Smooth muscle cell (in vitro differentiated cells): ENCODE results near the gene IMP3. TPM values are rescaled to one million over a fixed set of nuclear protein-coding genes. Genes with fewer than 3 reads are reported as not detected.
A peak's percentile ranks its signal among the peaks of the same experiment; 100 is the strongest.
"Not testable (repeated sequence)": the region's sequence is repeated elsewhere in the genome, so short reads cannot be mapped to it uniquely, and the experiment has no call there.

ENCODE experiments used
- DNase-seq: peaks from one replicate; lab custom pipeline; 2025; ENCODE audit not compliant: unreplicated experiment; lab: John Stamatoyannopoulos, UW
- H2AFZ ChIP-seq: fragments of 200-600 bp; sonication (generic); 2 replicates; pipeline ENCODE4 v1.6.0; 2016; ENCODE audit warnings: antibody characterized with exemption, low read depth, mild to moderate bottlenecking
- H3F3A ChIP-seq: fragments of 200-600 bp; sonication (generic); 2 replicates; pipeline ENCODE4 v1.6.0; 2017; ENCODE audit warnings: antibody characterized with exemption, low read depth
- H3K27ac ChIP-seq: fragments of 200-600 bp; sonication (generic); 2 replicates; pipeline ENCODE4 v1.5.1; 2016; ENCODE audit warnings: low read depth, mild to moderate bottlenecking
- H3K27me3 ChIP-seq: fragments of 200-600 bp; sonication (generic); 2 replicates; pipeline ENCODE4 v1.6.1; 2016; ENCODE audit warnings: low read depth, mild to moderate bottlenecking
- H3K36me3 ChIP-seq: fragments of 200-600 bp; sonication (generic); 2 replicates; pipeline ENCODE4 v1.5.1; 2016; ENCODE audit warnings: low read depth
- H3K4me1 ChIP-seq: fragments of 200-600 bp; sonication (generic); 2 replicates; pipeline ENCODE4 v1.5.1; 2016; ENCODE audit warnings: low read depth
- H3K4me2 ChIP-seq: fragments of 200-600 bp; sonication (generic); 2 replicates; pipeline ENCODE4 v1.6.0; 2016; ENCODE audit warnings: mild to moderate bottlenecking
- H3K4me3 ChIP-seq: fragments of 200-600 bp; sonication (generic); 2 replicates; pipeline ENCODE4 v1.5.1; 2016; ENCODE audit warnings: mild to moderate bottlenecking
- H3K79me2 ChIP-seq: fragments of 200-600 bp; sonication (generic); 2 replicates; pipeline ENCODE4 v1.6.0; 2016; ENCODE audit warnings: low read depth, mild to moderate bottlenecking
- H3K9ac ChIP-seq: fragments of 200-600 bp; sonication (generic); 2 replicates; pipeline ENCODE4 v1.6.0; 2016; ENCODE audit warnings: low read depth
- H3K9me3 ChIP-seq: fragments of 200-600 bp; sonication (generic); replicated peaks from 2 replicates; pipeline ENCODE4 v1.5.1; 2016; ENCODE audit warnings: low read depth
- H4K20me1 ChIP-seq: fragments of 200-600 bp; sonication (generic); 2 replicates; pipeline ENCODE4 v1.6.0; 2016; ENCODE audit warnings: low read depth
- WGBS: methylation state at CpG from one replicate; pipeline ENCODE4 v1.1.7; 2016; ENCODE audit warnings: low lambda C conversion rate; 5-methylcytosine and 5-hydroxymethylcytosine counted together
- polyA plus RNA-seq: library from polyadenylated mRNA; unstranded; fragments of >200 nt; fragmentation: Nextera tagmentation; extraction: Ambion mirVana; gene quantifications from 2 replicates; pipeline ENCODE4 v1.2.1, GENCODE V29; 2016
- total RNA-seq: library from RNA; depleted of rRNA; stranded (reverse); fragments of >200 nt; gene quantifications from 2 replicates; pipeline ENCODE4 v1.2.3, GENCODE V29; 2014
- TF ChIP-seq, protein P1 (sequence below): fragments of 200-600 bp; sonication (generic); IDR thresholded peaks from 2 replicates; pipeline ENCODE4 v1.5.1; 2017; ENCODE audit warnings: borderline replicate concordance, mild to moderate bottlenecking, antibody characterized with exemption; ENCODE audit not compliant: insufficient read depth, poor library complexity, severe bottlenecking

The IMP3 gene
- total and polyA plus RNA-seq, 2 experiments from 2014 or later: 54.1 to 56.7 TPM

DNA sequence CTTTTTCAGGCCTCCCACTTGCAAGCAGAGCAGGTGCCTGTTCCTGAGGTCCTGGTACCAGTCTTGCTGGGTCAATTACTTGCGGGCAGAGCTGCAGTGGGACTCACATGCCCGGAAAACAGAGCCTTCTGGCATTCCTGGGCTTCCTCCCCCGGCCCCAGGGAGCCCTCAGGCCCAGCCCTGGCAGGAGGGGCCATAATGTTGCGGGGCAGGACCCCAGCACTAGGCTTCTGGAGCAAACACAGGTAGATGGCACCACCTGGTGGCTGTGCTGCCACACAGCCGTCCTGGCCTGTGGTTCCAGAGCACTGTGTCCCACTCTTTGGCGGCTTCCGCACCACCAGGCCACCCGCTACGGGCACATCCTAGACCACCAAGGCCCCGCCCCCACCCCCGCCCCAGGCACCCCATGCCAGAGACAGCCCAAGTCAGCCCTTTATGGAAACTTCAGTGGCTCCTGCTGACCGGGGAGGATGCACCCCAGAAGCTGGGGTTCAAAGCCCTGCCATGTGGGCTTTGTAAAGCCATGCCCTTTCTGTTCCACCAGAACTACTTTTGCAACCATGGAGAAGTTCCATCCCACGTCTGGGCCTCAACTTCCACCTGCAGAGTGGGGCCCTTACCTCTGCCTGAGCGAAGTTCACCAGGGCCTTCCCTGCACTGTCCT lies 43.8 kb upstream of the IMP3 start:
- DNase-seq, H3K27me3 ChIP-seq, H3K36me3 ChIP-seq, H3K9ac ChIP-seq, H3K9me3 ChIP-seq, H3F3A ChIP-seq, H4K20me1 ChIP-seq, H3K4me3 ChIP-seq, H2AFZ ChIP-seq, H3K4me1 ChIP-seq, H3K79me2 ChIP-seq, H3K27ac ChIP-seq, H3K4me2 ChIP-seq: not testable (repeated sequence)
- WGBS: 33% methylated on average over 13 of the region's 14 CpGs
- TF ChIP-seq, protein P1, sequence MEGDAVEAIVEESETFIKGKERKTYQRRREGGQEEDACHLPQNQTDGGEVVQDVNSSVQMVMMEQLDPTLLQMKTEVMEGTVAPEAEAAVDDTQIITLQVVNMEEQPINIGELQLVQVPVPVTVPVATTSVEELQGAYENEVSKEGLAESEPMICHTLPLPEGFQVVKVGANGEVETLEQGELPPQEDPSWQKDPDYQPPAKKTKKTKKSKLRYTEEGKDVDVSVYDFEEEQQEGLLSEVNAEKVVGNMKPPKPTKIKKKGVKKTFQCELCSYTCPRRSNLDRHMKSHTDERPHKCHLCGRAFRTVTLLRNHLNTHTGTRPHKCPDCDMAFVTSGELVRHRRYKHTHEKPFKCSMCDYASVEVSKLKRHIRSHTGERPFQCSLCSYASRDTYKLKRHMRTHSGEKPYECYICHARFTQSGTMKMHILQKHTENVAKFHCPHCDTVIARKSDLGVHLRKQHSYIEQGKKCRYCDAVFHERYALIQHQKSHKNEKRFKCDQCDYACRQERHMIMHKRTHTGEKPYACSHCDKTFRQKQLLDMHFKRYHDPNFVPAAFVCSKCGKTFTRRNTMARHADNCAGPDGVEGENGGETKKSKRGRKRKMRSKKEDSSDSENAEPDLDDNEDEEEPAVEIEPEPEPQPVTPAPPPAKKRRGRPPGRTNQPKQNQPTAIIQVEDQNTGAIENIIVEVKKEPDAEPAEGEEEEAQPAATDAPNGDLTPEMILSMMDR: peak; percentile 74

DNA sequence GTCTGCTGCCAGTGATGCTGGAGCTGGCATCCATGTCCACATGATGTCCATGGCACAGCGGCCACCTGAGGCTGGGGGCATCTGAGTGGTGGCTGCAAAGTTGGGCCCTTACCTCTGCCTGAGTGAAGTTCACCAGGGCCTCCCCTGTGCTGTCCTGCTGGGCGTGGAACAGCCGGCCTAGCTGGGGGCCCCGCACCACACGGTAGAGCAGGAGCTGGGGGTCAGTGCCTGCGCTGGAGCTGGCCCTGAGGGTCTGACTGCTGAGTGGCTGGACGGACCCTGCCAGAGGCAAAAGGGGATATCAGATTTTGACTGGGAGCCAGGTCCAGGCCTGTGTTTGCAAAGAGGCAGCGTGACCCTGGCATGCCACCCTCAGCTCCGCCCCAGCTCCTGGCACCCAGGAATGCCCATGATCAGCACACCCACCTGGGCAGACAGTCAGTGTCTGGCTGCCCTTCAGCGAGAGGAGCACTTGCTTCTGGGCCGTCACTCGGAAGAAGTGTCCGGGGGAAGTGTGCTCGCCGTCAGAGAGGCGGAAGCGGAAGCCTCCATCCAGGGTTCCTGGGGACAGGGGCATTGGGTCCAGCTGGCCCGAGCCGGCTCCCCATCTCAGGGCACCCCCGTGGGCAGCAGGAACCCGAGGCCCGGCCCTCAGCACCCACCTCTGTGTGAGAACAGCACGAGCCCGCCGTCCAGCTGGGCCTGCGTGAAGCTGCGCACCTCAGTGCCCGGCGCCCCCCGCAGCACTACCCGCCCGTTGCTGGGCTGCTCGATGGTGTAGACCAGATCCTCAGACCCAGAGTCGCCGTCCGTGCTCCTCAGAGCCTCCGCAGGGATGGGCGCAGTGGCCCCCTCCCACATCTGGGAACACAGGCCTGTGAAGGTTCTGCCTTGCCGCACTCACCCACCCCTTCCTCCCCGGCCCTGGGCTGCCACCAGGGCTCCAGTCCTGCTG lies 42.4 kb upstream of the IMP3 start:
- Histone ChIP-seq H3K36me3 (no peaks in the 10 kb centered on the region), H3K4me2 (no peak overlapping the region), H3K27ac (no peak overlapping the region), H2AFZ (no peak overlapping the region), H3K9ac (no peak overlapping the region), H4K20me1 (peaks cover 4% of the 10 kb centered on the region), H3F3A (no peaks in the 10 kb centered on the region), H3K4me3 (no peak overlapping the region), H3K27me3 (no peaks in the 10 kb centered on the region), H3K4me1 (no peaks in the 10 kb centered on the region), H3K9me3 (no peaks in the 10 kb centered on the region), H3K79me2 (no peaks in the 10 kb centered on the region)
- no peak for DNase-seq
- TF ChIP-seq, protein P1: no peak
- 97% methylated on average over 37 of the region's 40 CpGs for WGBS

DNA sequence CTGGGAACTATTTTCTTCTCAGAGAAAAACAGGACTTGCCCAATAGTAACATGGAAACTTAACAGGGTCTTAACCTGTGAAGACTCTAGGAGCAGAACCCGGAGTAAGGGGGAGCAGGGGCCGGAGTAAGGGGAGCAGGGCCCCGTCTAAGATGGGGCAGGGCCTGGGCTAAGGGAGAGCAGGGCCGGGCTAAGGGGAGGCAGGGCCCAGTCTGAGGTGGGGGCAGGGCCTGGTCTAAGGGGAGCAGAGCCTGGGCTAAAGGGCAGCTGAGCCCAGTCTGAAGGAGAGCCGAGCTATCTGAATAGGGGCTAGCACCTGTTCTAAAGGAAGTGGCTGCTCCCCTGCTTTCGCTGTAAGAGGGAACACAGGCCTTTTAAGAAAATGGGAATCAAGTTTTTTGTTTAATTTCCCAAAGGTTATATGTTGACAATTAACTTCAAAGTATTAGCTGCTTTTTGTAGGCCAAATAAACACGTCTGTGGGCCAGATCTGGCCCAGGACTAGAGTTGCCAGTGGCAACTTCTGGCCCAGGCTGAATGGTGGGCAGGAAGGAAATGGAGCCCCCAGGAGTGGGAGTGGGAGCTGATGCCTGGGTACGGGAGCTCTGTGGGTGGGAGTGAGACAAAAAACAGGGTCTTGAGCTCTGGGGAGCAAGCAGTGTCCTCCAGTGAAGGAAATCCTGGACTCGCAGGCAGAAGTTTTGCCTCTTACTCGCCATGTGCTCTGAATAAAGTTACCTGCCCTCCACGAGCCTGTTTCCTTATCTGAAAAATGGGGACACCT lies 40.2 kb upstream of the IMP3 start:
- Histone ChIP-seq H3K9me3 (no peaks in the 10 kb centered on the region), H3K79me2 (no peaks in the 10 kb centered on the region), H3K4me1 (no peaks in the 10 kb centered on the region), H2AFZ (no peak overlapping the region), H4K20me1 (no peaks in the 10 kb centered on the region), H3K9ac (no peak overlapping the region), H3K4me2 (no peak overlapping the region), H3K27me3 (no peaks in the 10 kb centered on the region), H3F3A (no peaks in the 10 kb centered on the region), H3K36me3 (no peaks in the 10 kb centered on the region), H3K27ac (no peak overlapping the region), H3K4me3 (no peak overlapping the region)
- TF ChIP-seq, protein P1: no peak
- WGBS: 83% methylated on average over 11 of the region's 11 CpGs
- no peak for DNase-seq

DNA sequence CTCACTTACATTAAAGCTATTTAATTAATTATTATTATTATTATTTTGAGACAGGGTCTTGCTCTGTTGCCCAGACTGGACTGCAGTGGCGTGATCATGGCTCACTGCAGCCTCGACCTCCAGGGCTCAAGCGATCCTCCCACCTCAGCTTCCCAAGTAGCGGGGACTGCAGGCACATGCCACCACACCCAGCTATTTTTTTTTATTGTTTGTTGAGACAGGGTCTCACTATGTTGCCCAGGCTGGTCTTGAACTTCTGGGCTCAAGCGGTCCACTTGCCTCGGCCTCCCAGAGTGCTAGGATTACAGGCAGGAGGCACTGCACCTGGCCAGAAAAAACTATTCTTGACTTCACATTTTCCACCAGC lies 38.3 kb upstream of the IMP3 start:
- WGBS: 97% methylated on average over 6 of the region's 6 CpGs
- not testable (repeated sequence) for H3K9ac ChIP-seq

More for the DNA sequence above, 38.3 kb upstream of the IMP3 start:
- not testable (repeated sequence) for H2AFZ ChIP-seq, H3K27ac ChIP-seq, H3K79me2 ChIP-seq, H3F3A ChIP-seq, H3K4me2 ChIP-seq, H4K20me1 ChIP-seq, H3K9me3 ChIP-seq, H3K4me3 ChIP-seq, H3K27me3 ChIP-seq, DNase-seq, H3K4me1 ChIP-seq, H3K36me3 ChIP-seq
